Endothelial cell of umbilical vein (primary cell): ENCODE results near the gene KIF5C. TPM values are rescaled to one million over a fixed set of nuclear protein-coding genes. Genes with fewer than 3 reads are reported as not detected.

Experiments
- BruUV-seq: library from RNA; stranded (reverse); fragments of 400-500 nt; replicated peaks from 2 replicates; lab custom pipeline; 2021; lab: Mats Ljungman, UMichigan
- CTCF ChIA-PET: fragments of 300-600, 350-600 bp; sonication (Branson Sonifier 250); formaldehyde crosslinking; loops from one replicate; lab custom pipeline; 2021; ENCODE audit warnings: antibody characterized with exemption, inconsistent platforms; lab: Charles Lee
- POLR2A ChIA-PET: fragments of 300-600, 350-600 bp; sonication (Branson Sonifier 250); formaldehyde crosslinking; loops from one replicate; lab custom pipeline; 2021; ENCODE audit warnings: antibody characterized with exemption, inconsistent platforms; lab: Charles Lee
- DNase-seq: peaks from one replicate; pipeline ENCODE4 v3.0.0-alpha.2; 2011; ENCODE audit warnings: low read depth, low spot score
- FAIRE-seq: peaks from 2 replicates; lab custom pipeline; 2011; peaks lifted over from hg19 to GRCh38; lab: Jason Lieb, UNC
- H2AFZ ChIP-seq: 2 replicates; pipeline ENCODE4 v1.6.0; 2012; ENCODE audit warnings: low read depth, low read length, control low read depth, inconsistent platforms
- H3K27ac ChIP-seq: 2 replicates; pipeline ENCODE4 v1.5.1; 2011; ENCODE audit warnings: low read depth, mild to moderate bottlenecking, control low read depth, low read length, moderate library complexity; ENCODE audit not compliant: insufficient read depth
- H3K27me3 ChIP-seq, 2 experiments: 2 replicates each; pipeline versions ENCODE4 v1.6.0 to v1.6.1; 2011; ENCODE audit warnings: low read length in 2 of 2, mixed read lengths in 1 of 2; ENCODE audit not compliant: control insufficient read depth in 2 of 2, insufficient read depth in 2 of 2
- H3K36me3 ChIP-seq, 2 experiments: 2 replicates in 1 of 2; 3 replicates in 1 of 2; pipeline ENCODE4 v1.5.1; 2011; ENCODE audit warnings: low read length in 2 of 2, mild to moderate bottlenecking in 1 of 2, moderate library complexity in 1 of 2; ENCODE audit not compliant: control insufficient read depth in 2 of 2, insufficient read depth in 2 of 2; ENCODE audit errors: extremely low read depth in 1 of 2
- H3K4me1 ChIP-seq: 3 replicates; pipeline ENCODE4 v1.5.1; 2011; ENCODE audit warnings: mild to moderate bottlenecking, low read length; ENCODE audit not compliant: control insufficient read depth, insufficient read depth; ENCODE audit errors: extremely low read depth
- H3K4me2 ChIP-seq: 2 replicates; pipeline ENCODE4 v1.6.1; 2011; ENCODE audit warnings: low read length, control low read depth, mixed read lengths; ENCODE audit not compliant: insufficient read depth
- H3K4me3 ChIP-seq, 3 experiments: fragments of 200-600 bp in 1 of 3; sonication (generic), shearing (Covaris generic) in 1 of 3; replicated peaks in 1 of 3; 2 replicates each; pipeline ENCODE4 v1.5.1; 2011 to 2016; ENCODE audit warnings: control low read depth in 3 of 3, low read length in 3 of 3, mild to moderate bottlenecking in 2 of 3, inconsistent platforms in 1 of 3, low read depth in 1 of 3, moderate library complexity in 1 of 3; ENCODE audit not compliant: insufficient read depth in 1 of 3
- H3K79me2 ChIP-seq: 2 replicates; pipeline ENCODE4 v1.6.0; 2012; ENCODE audit warnings: low read length, inconsistent platforms; ENCODE audit not compliant: control insufficient read depth, insufficient read depth
- H3K9ac ChIP-seq: replicated peaks from 2 replicates; pipeline ENCODE3; 2011; ENCODE audit warnings: low read length, control low read depth; ENCODE audit not compliant: insufficient read depth; ENCODE audit errors: extremely low read depth
- H3K9me1 ChIP-seq: replicated peaks from 3 replicates; pipeline ENCODE4 v1.6.0; 2011; ENCODE audit warnings: mild to moderate bottlenecking, low read length; ENCODE audit not compliant: control insufficient read depth, insufficient read depth; ENCODE audit errors: extremely low read depth
- H3K9me3 ChIP-seq: replicated peaks from 2 replicates; pipeline ENCODE4 v1.5.1; 2012; ENCODE audit warnings: low read length, inconsistent platforms; ENCODE audit not compliant: control insufficient read depth, insufficient read depth
- H4K20me1 ChIP-seq: replicated peaks from 2 replicates; pipeline ENCODE3; 2011; ENCODE audit warnings: mild to moderate bottlenecking, low read length; ENCODE audit not compliant: control insufficient read depth, insufficient read depth; ENCODE audit errors: extremely low read depth
- EZH2 ChIP-seq: IDR thresholded peaks from 2 replicates; pipeline ENCODE4 v1.6.1; 2012; ENCODE audit warnings: borderline replicate concordance, low read depth, mild to moderate bottlenecking, moderate library complexity, low read length, inconsistent platforms; ENCODE audit not compliant: severe bottlenecking
- FOS ChIP-seq: IDR thresholded peaks from 2 replicates; pipeline ENCODE4 v1.6.1; 2011; ENCODE audit warnings: mild to moderate bottlenecking, low read length, moderate library complexity, borderline replicate concordance; ENCODE audit not compliant: insufficient read depth
- GATA2 ChIP-seq: IDR thresholded peaks from 2 replicates; pipeline ENCODE4 v1.7.0; 2011; ENCODE audit warnings: low read depth, mild to moderate bottlenecking, moderate library complexity, mixed read lengths, low read length; ENCODE audit not compliant: insufficient read length, insufficient read depth
- JUN ChIP-seq: IDR thresholded peaks from 2 replicates; pipeline ENCODE4 v1.6.1; 2011; ENCODE audit warnings: borderline replicate concordance, low read depth; ENCODE audit not compliant: insufficient read length, insufficient read depth
- MYC ChIP-seq: IDR thresholded peaks from one replicate; pipeline ENCODE4 v1.6.1; 2011; ENCODE audit warnings: mild to moderate bottlenecking, low read depth, low read length
- POLR2A ChIP-seq: IDR thresholded peaks from 2 replicates; pipeline ENCODE4 v1.6.1; 2012; ENCODE audit warnings: low read depth, mild to moderate bottlenecking, control low read depth, low read length
- POLR2AphosphoS5 ChIP-seq: IDR thresholded peaks from 2 replicates; pipeline ENCODE4 v1.6.1; 2012; ENCODE audit warnings: low read depth, mild to moderate bottlenecking, control low read depth, low read length, moderate library complexity; ENCODE audit not compliant: insufficient read depth
- dilution Hi-C: fragments of 300-500 bp; cut with MboI; formaldehyde crosslinking; loops from one replicate; pipeline ENCODE4 v1.15.0; 2019; ENCODE audit warnings: low sequenced_read_pairs; ENCODE audit not compliant: extremely low pct_ligation_motif_present
- intact Hi-C: fragments of 100-400 bp; cut with micrococcal nuclease; formaldehyde crosslinking; loops from one replicate; pipeline ENCODE4 v1.10.0; 2022
- polyA plus RNA-seq, 4 experiments: library from polyadenylated mRNA; depleted of rRNA in 3 of 4; stranded (reverse) in 3 of 4; unstranded in 1 of 4; fragments of >200 nt; gene quantifications; 2 replicates each; pipeline versions ENCODE4 v1.2.1 to v1.2.3, GENCODE V29; 2011 to 2012; ENCODE audit warnings: missing spikeins in 1 of 4
- total RNA-seq: library from RNA; stranded (reverse); gene quantifications from 2 replicates; pipeline ENCODE4 v1.2.3, GENCODE V29; 2021
- TF ChIP-seq, protein P1 (sequence below), 2 donors: IDR thresholded peaks; 1 replicate in 1 of 2; 2 replicates in 1 of 2; pipeline ENCODE4 v1.5.1; 2011; ENCODE audit warnings: low read length in 2 of 2, mild to moderate bottlenecking in 2 of 2, moderate library complexity in 2 of 2, control low read depth in 1 of 2, inconsistent platforms in 1 of 2, low read depth in 1 of 2; ENCODE audit not compliant: insufficient read depth in 1 of 2; ENCODE audit errors: extremely low read depth in 1 of 2
- TF ChIP-seq, protein P2 (sequence below): IDR thresholded peaks from 2 replicates; pipeline ENCODE4 v1.6.1; 2011; ENCODE audit not compliant: insufficient read depth, insufficient read length

KIF5C gene
- total and polyA plus RNA-seq, 2 donors (not counting 3 experiments of a cell fraction or from before 2014, with no cell fraction given) = 0.01 to 0.55 TPM

DNA sequence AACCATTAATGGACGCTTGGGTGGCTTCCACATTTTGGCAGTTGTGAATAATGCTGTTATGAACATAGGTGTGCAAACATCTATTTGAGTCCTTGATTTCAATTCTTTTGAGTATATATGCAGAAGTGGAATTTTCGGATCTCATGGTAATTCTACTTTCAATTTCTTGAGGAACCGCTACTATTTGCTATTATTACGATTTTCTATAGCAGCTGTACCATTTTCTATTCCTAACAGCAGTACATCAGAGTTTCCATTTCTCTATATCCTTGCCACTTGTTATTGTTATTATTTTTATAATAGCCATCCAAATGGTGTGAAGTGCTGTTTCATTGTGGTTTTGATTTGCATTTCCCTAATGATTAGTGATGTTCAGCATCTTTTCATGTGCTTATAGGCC is 69.5 kb downstream of the KIF5C start:
- TF ChIP-seq POLR2AphosphoS5 = no peak
- TF ChIP-seq, protein P1, sequence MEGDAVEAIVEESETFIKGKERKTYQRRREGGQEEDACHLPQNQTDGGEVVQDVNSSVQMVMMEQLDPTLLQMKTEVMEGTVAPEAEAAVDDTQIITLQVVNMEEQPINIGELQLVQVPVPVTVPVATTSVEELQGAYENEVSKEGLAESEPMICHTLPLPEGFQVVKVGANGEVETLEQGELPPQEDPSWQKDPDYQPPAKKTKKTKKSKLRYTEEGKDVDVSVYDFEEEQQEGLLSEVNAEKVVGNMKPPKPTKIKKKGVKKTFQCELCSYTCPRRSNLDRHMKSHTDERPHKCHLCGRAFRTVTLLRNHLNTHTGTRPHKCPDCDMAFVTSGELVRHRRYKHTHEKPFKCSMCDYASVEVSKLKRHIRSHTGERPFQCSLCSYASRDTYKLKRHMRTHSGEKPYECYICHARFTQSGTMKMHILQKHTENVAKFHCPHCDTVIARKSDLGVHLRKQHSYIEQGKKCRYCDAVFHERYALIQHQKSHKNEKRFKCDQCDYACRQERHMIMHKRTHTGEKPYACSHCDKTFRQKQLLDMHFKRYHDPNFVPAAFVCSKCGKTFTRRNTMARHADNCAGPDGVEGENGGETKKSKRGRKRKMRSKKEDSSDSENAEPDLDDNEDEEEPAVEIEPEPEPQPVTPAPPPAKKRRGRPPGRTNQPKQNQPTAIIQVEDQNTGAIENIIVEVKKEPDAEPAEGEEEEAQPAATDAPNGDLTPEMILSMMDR (IDR thresholded peaks at IDR 0.05; ENCODE audit: extremely low read depth in 1 of 2, insufficient read depth in 1 of 2, low read depth in 1 of 2, low read length in 2 of 2) = no peak
- TF ChIP-seq JUN = no peak
- no peak for TF ChIP-seq POLR2A
- TF ChIP-seq FOS = no peak
- TF ChIP-seq EZH2 = no peak
- no peak for TF ChIP-seq MYC
- TF ChIP-seq GATA2 = no peak
- TF ChIP-seq, protein P2, sequence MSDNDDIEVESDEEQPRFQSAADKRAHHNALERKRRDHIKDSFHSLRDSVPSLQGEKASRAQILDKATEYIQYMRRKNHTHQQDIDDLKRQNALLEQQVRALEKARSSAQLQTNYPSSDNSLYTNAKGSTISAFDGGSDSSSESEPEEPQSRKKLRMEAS = no peak
- dilution Hi-C loops = no loop called here
- no peaks in the 10 kb centered on the region for H3K4me1 ChIP-seq
- no peaks in the 10 kb centered on the region for H3K36me3 ChIP-seq
- no peak overlapping the region for H3K27ac ChIP-seq
- H3K79me2 ChIP-seq = no peaks in the 10 kb centered on the region
- no peak overlapping the region for H3K4me2 ChIP-seq
- H4K20me1 ChIP-seq = no peaks in the 10 kb centered on the region
- no peaks in the 10 kb centered on the region for H3K9me3 ChIP-seq
- POLR2A ChIA-PET = no interaction called here
- no peaks in the 10 kb centered on the region for H3K9me1 ChIP-seq
- no peaks in the 10 kb centered on the region for H3K27me3 ChIP-seq
- intact Hi-C loops = no loop called here
- BruUV-seq = no TSS peak
- no peak overlapping the region for H3K4me3 ChIP-seq
- H2AFZ ChIP-seq = no peak overlapping the region
- DNase-seq = no peak
- H3K9ac ChIP-seq = no peak overlapping the region
- no peak for FAIRE-seq
- CTCF ChIA-PET = no interaction called here
